T47D (cell line): ENCODE measurements around the gene LPA.
"Not testable (repeated sequence)": the region's sequence is repeated elsewhere in the genome, so short reads cannot be mapped to it uniquely, and the experiment has no call there.

ENCODE experiments used
- DNase-seq, 2 experiments: peaks; one replicate each; pipeline versions ENCODE4 v3.0.0 to v3.0.0-alpha.2; 2011 to 2012; ENCODE audit warnings: low read depth in 1 of 2, low spot score in 1 of 2
- JUND ChIP-seq: IDR thresholded peaks from 2 replicates; pipeline ENCODE4 v1.6.1; 2012; ENCODE audit warnings: low read depth
- in situ Hi-C: cut with HindIII; loops from 2 replicates; pipeline ENCODE4 v1.10.0; 2016; ENCODE audit warnings: low sequenced_read_pairs, low pct_unique_long_range_greater_than_20kb

LPA gene

GRCh38 chr6:160586374-160586773 is 77.7 kb downstream of the LPA start:
- no peak for TF ChIP-seq JUND
- in situ Hi-C loops: no loop called here
- no peak for DNase-seq

DNA sequence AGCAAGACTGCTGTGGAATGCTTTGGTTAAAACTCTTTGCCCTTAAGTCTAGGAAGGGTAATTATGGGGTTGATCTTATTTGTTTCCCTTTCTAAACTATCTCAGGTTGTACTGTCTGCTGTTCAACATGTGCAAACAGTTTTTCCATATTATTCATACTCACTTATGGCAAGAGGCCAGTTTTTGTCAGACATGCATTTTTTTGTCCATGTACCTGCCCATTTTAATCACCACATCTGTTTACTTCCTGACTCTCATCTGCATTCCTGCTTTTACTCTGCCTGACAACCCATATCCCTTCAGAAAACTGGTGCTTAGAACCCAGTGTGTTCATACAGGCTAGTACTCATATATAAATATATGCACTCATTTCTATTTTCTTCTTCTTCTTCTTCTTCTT is 80.3 kb downstream of the LPA start:
- no peak for TF ChIP-seq JUND
- in situ Hi-C loops: no loop called here
- DNase-seq: no peak

DNA sequence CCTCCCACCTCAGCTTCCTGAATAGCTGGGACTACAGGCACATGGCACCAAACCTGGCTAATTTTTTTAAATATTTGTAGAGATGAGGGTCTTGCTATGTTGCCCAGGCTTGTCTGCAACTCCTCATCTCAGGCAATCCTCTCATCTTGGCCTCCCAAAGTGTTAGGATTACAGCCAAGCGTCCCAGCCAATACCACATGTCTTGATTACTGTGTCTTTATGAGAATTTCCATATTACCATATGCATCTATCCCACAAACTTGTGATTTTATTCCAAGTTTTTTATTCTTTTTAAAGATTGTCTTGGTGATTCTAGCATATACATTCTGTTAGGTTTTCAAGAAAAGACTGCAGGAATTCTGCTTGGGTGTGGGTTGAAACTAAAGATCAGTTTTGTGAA is 82.7 kb downstream of the LPA start:
- in situ Hi-C loops: no loop called here
- no peak for TF ChIP-seq JUND
- DNase-seq: no peak

DNA sequence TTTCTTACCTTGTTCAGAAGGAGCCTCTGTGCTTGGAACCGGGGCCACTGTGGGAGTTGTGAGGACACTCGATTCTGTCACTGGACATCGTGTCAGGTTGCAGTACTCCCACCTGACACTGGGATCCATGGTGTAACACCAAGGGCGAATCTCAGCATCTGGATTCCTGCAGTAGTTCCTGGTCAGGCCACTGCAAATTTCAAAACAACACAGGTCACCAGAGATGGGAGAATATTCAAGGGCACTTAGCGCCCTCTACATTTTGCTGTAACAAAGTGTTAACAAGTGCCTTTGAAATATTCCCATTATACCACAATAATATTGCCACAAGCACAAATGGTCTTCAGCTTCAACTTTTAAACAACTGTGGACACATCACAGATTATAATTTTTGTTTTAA is 85.6 kb downstream of the LPA start:
- DNase-seq, in situ Hi-C loops: not testable (repeated sequence)

- TF ChIP-seq JUND: no peak
- in situ Hi-C loops: no loop called here
- DNase-seq: no peak
These were observed 90.1 kb downstream of the LPA start for GRCh38 chr6:160573943-160574342.

GRCh38 chr6:160571201-160571600 is 92.9 kb downstream of the LPA start:
- in situ Hi-C loops, DNase-seq: not testable (repeated sequence)

DNA sequence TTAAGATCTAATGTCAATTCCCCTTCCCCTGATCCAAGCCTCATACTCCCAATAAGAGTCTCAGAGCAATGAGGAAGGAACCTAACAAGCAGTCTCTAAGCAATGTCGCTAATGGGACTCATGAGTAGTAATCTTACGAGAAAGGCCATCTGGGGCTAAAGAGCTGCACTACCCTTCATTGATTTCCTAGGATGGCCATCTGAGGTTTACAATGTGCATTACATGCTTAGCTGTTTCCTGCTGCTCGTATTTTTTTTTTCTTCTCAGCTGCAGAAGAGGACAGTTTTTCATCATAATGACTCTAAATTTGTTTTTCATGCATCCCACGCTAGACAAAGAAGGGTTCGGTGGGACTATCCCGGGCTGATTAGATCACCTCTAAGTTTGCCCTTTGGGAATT is 119.3 kb downstream of the LPA start:
- in situ Hi-C loops: no loop called here
- DNase-seq: no peak
- no peak for TF ChIP-seq JUND

GRCh38 chr6:160535270-160535669 is 128.8 kb downstream of the LPA start:
- in situ Hi-C loops: no loop called here
- DNase-seq: no peak
- TF ChIP-seq JUND: no peak

DNA sequence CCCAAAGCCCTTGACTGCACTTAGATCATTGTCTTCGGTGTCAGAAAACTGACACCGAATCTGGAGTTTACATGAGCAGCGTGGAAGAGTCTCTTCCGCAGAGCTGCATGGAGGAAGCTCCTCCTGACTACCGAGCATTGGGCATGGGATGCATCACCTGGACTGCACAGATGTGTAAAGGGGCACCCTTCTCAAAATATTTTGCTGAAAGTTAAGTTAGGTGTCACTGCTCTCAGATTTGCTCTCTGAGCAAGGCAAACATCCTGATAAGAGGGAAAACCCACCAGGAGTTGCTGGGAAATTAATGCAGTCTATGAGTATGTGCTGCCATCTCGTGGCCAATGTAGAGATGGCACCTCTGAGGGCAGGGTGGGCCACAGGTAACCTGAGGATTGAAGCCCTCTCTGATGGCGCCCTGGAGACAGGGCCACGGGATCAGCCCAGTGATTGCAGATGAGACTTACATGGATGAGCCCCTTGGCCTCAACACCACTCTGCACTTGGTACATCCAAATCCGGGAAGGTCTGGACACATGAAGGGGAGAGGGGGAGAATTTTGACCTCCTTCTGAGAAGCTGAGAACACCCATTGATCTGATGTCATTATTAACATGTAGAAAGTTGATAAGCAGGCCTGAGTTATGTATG is 129.9 kb downstream of the LPA start:
- in situ Hi-C loops: no loop called here
- peak; percentile 9 to 22 for DNase-seq
- TF ChIP-seq JUND: no peak

DNA sequence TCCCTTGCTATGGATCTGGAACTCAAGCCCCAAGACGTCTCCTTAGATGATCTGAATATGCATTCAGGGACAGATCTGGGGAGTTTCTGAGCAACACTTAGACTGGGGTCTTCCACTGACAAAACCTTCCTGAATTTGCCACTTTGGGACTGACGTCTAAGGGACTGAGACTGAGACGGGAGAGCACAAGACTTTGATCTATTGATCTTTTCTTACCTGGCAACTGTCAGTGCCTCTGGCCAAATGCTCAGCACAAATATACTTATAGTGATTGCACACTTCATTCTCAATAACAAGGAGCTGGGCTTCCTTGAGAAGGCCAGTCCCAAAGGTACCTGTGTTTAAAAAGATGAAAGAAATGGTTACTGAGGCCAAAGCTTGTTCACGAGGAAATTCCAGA is 131.8 kb downstream of the LPA start:
- in situ Hi-C loops: no loop called here
- no peak for DNase-seq
- TF ChIP-seq JUND: no peak

GRCh38 chr6:160531826-160532225 is 132.2 kb downstream of the LPA start:
- TF ChIP-seq JUND: no peak
- in situ Hi-C loops: no loop called here
- no peak for DNase-seq

DNA sequence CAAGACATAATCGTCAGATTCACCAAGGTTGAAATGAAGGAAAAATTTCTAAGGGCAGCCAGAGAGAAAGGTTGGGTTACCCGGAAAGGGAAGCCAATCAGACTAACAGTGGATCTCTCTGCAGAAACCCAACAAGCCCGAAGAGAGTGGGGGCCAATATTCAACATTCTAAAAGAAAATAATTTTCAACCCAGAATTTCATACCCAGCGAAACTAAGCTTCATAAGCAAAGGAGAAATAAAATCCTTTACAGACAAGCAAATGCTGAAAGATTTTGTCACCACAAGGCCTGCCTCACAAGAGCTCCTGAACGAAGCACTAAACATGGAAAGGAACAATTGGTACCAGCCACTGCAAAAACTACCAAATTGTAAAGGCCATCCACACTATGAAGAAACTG is 134.6 kb downstream of the LPA start:
- in situ Hi-C loops, DNase-seq: not testable (repeated sequence)

DNA sequence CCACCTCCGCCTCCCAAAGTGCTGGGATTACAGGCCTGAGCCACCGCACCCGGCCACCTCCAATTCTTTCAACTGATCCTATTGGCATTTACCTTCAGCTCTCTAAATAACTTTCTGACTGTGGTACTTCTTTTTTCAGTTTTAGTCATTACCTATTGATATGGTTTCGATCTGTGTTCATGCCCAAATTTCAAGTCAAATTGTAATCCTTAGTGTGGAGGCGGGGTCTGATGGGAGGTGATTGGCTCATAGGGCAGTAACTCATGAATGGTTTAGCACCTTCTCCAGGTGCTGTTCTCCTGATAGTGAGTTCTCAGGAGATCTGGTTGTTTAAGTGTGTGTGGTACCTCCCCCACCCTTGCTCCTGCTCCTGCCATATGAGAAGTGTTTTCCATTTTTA is 140.9 kb downstream of the LPA start:
- in situ Hi-C loops: no loop called here
- DNase-seq: no peak
- TF ChIP-seq JUND: no peak
